ENCODE measurements around the gene EVL.

DNA sequence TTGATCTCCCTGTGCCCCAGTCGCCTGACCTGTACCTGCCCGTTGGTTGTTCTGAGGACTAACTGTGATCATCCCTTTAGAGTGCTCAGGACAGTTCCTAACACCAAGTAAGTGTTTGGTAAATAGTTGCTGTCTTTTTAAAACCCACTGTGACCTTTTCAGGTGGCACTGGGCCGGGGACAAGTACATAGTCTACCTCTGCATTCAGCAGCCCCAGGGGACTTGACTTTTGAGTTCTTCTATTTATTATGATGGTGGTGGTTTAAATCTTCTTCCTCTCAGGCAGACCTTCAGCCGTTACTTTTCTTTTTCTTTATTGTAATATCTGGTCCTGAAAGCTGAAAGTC lies 38.8 kb downstream of the EVL start:
- TF ChIP-seq POLR2A (IDR thresholded peaks at IDR 0.05), result no peak
- TF ChIP-seq, protein P1, sequence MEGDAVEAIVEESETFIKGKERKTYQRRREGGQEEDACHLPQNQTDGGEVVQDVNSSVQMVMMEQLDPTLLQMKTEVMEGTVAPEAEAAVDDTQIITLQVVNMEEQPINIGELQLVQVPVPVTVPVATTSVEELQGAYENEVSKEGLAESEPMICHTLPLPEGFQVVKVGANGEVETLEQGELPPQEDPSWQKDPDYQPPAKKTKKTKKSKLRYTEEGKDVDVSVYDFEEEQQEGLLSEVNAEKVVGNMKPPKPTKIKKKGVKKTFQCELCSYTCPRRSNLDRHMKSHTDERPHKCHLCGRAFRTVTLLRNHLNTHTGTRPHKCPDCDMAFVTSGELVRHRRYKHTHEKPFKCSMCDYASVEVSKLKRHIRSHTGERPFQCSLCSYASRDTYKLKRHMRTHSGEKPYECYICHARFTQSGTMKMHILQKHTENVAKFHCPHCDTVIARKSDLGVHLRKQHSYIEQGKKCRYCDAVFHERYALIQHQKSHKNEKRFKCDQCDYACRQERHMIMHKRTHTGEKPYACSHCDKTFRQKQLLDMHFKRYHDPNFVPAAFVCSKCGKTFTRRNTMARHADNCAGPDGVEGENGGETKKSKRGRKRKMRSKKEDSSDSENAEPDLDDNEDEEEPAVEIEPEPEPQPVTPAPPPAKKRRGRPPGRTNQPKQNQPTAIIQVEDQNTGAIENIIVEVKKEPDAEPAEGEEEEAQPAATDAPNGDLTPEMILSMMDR (IDR thresholded peaks at IDR 0.05), result no peak
- no peak for TF ChIP-seq POLR2AphosphoS5 (IDR thresholded peaks at IDR 0.05)

Data from prostate gland (tissue), 2 donors.